ENCODE measurements around the gene UNC5B. TPM values are rescaled to one million over a fixed set of nuclear protein-coding genes. Genes with fewer than 3 reads are reported as not detected.

Gene UNC5B
- total and polyA plus RNA-seq, 4 experiments from 2014 or later = not detected

DNA sequence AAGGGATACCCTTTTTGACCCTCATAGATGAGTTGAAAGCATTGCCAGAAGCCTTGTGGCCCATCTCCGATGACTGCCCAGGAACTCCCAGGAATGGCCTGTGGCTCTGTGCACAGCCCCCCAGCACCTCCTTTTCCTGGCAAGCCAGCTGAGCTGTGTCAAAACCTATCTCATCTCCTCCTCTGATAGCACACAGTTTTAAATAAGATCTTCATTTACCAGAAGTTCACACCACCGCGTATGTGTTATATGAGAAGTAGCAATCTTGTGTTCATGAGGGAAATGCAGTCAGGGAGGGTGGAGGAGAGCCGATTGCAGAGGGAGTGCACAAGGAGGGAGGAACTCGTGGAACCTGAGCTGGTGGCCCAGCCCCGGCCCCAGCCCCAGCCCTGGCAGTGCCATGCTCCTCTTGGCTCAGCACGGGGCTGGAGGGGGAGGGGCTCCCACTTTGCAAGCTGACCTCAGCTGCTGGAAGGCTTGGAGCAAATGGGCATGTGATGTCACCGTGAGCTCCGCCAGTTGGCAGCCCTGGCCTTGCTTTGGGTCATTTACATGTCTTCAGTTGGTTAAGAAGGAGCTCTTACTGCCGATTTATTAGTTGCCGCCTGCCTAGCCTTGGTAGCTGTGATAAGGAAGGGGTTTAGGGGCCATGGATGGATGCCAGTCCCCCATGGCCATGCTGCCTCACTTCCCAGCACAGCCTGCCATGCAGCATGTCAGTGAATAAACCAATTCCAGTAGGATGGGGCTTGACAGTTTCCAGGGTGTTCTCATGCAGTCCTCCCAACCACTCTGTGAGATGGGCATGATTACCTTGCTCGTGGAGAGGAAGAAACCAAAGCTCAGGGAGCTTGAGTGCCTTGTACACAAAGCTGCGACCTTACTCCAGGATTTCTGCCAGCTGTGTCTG lies 20.0 kb downstream of the UNC5B start:
- Mint-ChIP-seq H3K4me1 (no peaks in the 10 kb centered on the region), H3K4me3 (no peak overlapping the region), H3K36me3 (no peaks in the 10 kb centered on the region), H3K27me3 (peaks cover 0 to 6% of the 10 kb centered on the region in 2 donors), H3K27ac (no peak overlapping the region), H3K9me3 (peaks cover 0 to 2% (median 0%) of the 10 kb centered on the region in 8 donors)
- no peaks in the 10 kb centered on the region for H3K4me1 ChIP-seq (ENCODE audit: insufficient read depth, low read length)
- DNase-seq = no peak
- ChIA-PET POLR2A (ENCODE audit: partially characterized antibody) (no interaction called here), CTCF (ENCODE audit: partially characterized antibody) (no interaction called here)
- intact Hi-C loops (cut with micrococcal nuclease) = no loop called here
- no peaks in the 10 kb centered on the region for H3K36me3 ChIP-seq (ENCODE audit: insufficient read depth, low read length)
- H3K27me3 ChIP-seq (ENCODE audit: insufficient read depth, low read length) = no peaks in the 10 kb centered on the region
- no peak overlapping the region for H3K27ac ChIP-seq (ENCODE audit: low read depth, low read length)
- no peak overlapping the region for H3K4me3 ChIP-seq (ENCODE audit: low read length in 2 of 2)
- no peaks in the 10 kb centered on the region for H3K9me3 ChIP-seq (ENCODE audit: control insufficient read depth in 1 of 2, low read length in 2 of 2)

DNA sequence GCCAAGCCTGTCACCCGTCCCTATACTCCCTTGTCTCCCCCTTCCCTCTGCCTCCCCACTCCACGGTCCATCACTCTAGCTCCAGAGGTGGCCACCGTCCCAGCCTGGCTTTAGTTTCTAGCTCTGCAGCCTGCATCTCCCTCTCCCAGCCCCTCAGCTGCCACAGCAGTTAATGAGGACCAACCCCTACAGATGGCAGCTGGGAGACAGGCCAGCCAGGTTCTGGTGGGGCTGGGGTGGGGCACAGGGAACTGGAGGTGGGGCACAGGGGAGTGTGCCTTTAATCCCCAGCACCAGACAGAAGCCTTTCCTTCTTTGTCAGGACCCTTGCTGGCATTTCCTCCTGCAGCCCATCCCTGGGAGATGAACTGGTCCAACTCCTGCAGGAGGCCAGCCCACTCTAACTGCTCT lies 21.1 kb downstream of the UNC5B start:
- H3K4me3 ChIP-seq (ENCODE audit: low read length in 2 of 2) = no peak overlapping the region
- H3K27me3 ChIP-seq (ENCODE audit: insufficient read depth, low read length) = no peaks in the 10 kb centered on the region
- peaks cover 0 to 6% of the 10 kb centered on the region in 2 donors for H3K27me3 Mint-ChIP-seq
- H3K4me1 Mint-ChIP-seq = no peaks in the 10 kb centered on the region
- no peak overlapping the region for H3K27ac Mint-ChIP-seq
- no peak for DNase-seq
- no peaks in the 10 kb centered on the region for H3K4me1 ChIP-seq (ENCODE audit: insufficient read depth, low read length)
- no peaks in the 10 kb centered on the region for H3K36me3 Mint-ChIP-seq
- no peak overlapping the region for H3K27ac ChIP-seq (ENCODE audit: low read depth, low read length)
- ChIA-PET POLR2A (ENCODE audit: partially characterized antibody) (no interaction called here), CTCF (ENCODE audit: partially characterized antibody) (no interaction called here)
- intact Hi-C loops (cut with micrococcal nuclease) = no loop called here
- no peaks in the 10 kb centered on the region for H3K9me3 ChIP-seq (ENCODE audit: control insufficient read depth in 1 of 2, low read length in 2 of 2)
- no peaks in the 10 kb centered on the region for H3K36me3 ChIP-seq (ENCODE audit: insufficient read depth, low read length)
- no peak overlapping the region for H3K4me3 Mint-ChIP-seq
- H3K9me3 Mint-ChIP-seq = peaks cover 0 to 2% (median 0%) of the 10 kb centered on the region in 8 donors

DNA sequence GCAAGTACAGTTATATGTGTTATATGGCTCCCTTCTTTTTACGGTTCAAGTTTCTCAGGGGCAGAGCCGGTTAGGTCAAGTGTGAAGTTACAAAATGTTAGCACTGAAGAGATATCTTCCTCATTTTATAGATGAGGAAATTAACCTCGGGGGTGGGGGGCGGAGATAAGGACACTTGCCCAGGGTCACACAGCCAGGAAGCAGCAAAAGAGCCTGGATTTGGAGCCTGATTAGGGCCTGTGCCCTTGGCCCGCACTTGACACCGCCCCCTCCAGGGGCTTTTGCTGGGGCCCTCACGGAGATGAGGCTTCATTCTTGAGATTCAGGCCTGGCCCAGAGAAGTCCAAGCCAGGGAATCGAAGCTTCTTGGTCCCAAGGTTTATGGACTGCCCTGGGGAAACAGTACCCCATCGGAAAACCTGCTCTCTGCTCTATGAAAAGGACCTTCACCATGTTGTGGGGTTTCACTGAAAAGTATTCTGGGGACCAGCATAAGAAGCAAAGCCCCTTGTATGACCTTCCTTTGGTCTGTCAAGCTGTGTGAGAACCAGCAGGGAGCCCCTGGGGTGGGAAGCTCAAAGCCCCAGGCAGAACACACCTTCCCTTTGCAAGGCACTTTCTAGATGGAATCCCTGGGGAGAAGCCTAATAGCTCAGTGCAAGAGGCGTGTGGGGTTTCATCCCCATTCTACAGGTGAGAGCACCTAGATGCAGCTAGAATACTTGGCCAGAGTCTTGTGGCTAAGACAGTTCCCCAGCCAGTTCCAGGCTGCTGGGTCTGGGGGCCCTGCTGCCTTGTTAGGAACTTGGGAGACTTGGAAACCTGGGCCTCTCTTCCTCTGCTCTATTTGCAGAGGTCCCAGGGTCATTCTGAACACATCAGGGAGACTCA lies 21.9 kb downstream of the UNC5B start:
- no peak overlapping the region for H3K27ac ChIP-seq (ENCODE audit: low read depth, low read length)
- H3K36me3 ChIP-seq (ENCODE audit: insufficient read depth, low read length) = no peaks in the 10 kb centered on the region
- peaks cover 0 to 6% of the 10 kb centered on the region in 2 donors for H3K27me3 Mint-ChIP-seq
- no peaks in the 10 kb centered on the region for H3K27me3 ChIP-seq (ENCODE audit: insufficient read depth, low read length)
- no peaks in the 10 kb centered on the region for H3K36me3 Mint-ChIP-seq
- H3K4me3 ChIP-seq (ENCODE audit: low read length in 2 of 2) = no peak overlapping the region
- CTCF ChIA-PET (ENCODE audit: partially characterized antibody) = no interaction called here
- H3K4me3 Mint-ChIP-seq = no peak overlapping the region
- POLR2A ChIA-PET (ENCODE audit: partially characterized antibody) = no interaction called here
- no peaks in the 10 kb centered on the region for H3K4me1 Mint-ChIP-seq
- H3K4me1 ChIP-seq (ENCODE audit: insufficient read depth, low read length) = no peaks in the 10 kb centered on the region
- H3K27ac Mint-ChIP-seq = peak overlapping the region in 1 of 7 donors; percentile 15
- intact Hi-C loops (cut with micrococcal nuclease) = no loop called here
- no peaks in the 10 kb centered on the region for H3K9me3 ChIP-seq (ENCODE audit: control insufficient read depth in 1 of 2, low read length in 2 of 2)
- no peak for DNase-seq
- peaks cover 0 to 2% (median 0%) of the 10 kb centered on the region in 8 donors for H3K9me3 Mint-ChIP-seq

DNA sequence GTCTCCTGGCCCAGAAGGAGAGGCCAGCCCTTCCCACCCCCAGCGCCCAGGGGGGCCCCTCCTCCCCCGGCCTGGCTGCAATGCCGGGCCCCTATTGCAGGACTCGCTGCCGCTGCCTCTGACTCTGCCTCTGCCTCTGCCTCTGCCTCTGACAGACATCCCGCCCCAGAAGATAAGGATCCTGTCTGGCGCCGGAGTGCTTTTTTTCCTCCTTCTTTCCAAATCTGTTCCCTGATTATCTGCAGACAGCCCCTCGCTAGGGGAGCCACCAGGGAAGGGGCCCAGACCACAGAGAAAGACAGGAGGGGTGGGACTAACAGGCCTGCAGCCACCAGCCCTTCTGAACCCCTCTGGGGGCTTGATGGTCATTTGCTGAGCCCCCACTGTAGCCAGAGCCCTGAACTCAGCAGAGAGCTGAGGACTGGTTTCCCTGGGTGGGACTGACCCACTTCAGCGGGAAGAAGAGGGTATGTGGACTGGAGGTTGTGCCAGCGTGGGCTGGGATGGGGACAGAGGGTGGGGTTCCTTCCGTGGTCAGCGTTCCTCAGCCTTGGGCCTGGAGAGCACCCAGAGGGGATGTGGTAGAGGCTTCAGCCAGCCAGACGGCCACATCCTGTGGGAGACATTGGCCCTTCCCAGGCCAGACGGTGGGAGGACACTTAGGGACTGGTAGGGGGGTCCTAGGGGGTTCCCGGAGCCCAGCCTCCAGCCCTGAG lies 22.8 kb downstream of the UNC5B start:
- ChIA-PET CTCF (ENCODE audit: partially characterized antibody) (no interaction called here), POLR2A (ENCODE audit: partially characterized antibody) (no interaction called here)
- H3K9me3 Mint-ChIP-seq = peaks cover 0 to 2% (median 0%) of the 10 kb centered on the region in 8 donors
- no peaks in the 10 kb centered on the region for H3K27me3 ChIP-seq (ENCODE audit: insufficient read depth, low read length)
- no peaks in the 10 kb centered on the region for H3K4me1 ChIP-seq (ENCODE audit: insufficient read depth, low read length)
- H3K36me3 Mint-ChIP-seq = no peaks in the 10 kb centered on the region
- H3K27me3 Mint-ChIP-seq = peaks cover 0 to 6% of the 10 kb centered on the region in 2 donors
- no peaks in the 10 kb centered on the region for H3K4me1 Mint-ChIP-seq
- no peaks in the 10 kb centered on the region for H3K36me3 ChIP-seq (ENCODE audit: insufficient read depth, low read length)
- H3K4me3 Mint-ChIP-seq = no peak overlapping the region
- no peak for DNase-seq
- H3K27ac Mint-ChIP-seq = no peak overlapping the region
- no peaks in the 10 kb centered on the region for H3K9me3 ChIP-seq (ENCODE audit: control insufficient read depth in 1 of 2, low read length in 2 of 2)
- no peak overlapping the region for H3K27ac ChIP-seq (ENCODE audit: low read depth, low read length)
- intact Hi-C loops (cut with micrococcal nuclease) = no loop called here
- no peak overlapping the region for H3K4me3 ChIP-seq (ENCODE audit: low read length in 2 of 2)

DNA sequence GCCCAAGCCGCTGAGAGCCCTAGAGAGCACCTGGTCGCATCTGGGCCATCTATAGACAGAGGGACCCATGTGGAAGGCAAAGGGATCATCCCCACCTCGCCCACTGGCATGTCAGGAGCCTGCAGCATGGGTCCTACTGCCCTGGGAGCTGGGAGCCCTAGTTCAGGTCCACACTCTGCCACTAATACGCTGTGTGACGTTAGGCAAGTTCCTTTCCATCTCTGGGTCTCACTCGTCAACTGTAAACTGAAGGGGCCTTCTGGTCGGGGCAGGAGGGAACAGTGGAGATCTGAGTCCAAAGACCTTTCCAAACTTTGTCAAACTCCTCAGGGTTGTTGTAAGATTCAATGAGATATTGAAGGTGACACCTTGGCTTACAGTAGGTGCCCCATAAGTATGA lies 23.4 kb downstream of the UNC5B start:
- Histone ChIP-seq H3K4me1 (ENCODE audit: insufficient read depth, low read length) (no peaks in the 10 kb centered on the region), H3K4me3 (ENCODE audit: low read length in 2 of 2) (no peak overlapping the region), H3K36me3 (ENCODE audit: insufficient read depth, low read length) (no peaks in the 10 kb centered on the region), H3K9me3 (ENCODE audit: control insufficient read depth in 1 of 2, low read length in 2 of 2) (no peaks in the 10 kb centered on the region), H3K27ac (ENCODE audit: low read depth, low read length) (no peak overlapping the region), H3K27me3 (ENCODE audit: insufficient read depth, low read length) (no peaks in the 10 kb centered on the region)
- no peak for DNase-seq
- peaks cover 0 to 6% of the 10 kb centered on the region in 2 donors for H3K27me3 Mint-ChIP-seq
- intact Hi-C loops (cut with micrococcal nuclease) = no loop called here
- no peak overlapping the region for H3K27ac Mint-ChIP-seq
- CTCF ChIA-PET (ENCODE audit: partially characterized antibody) = no interaction called here
- no peaks in the 10 kb centered on the region for H3K36me3 Mint-ChIP-seq
- POLR2A ChIA-PET (ENCODE audit: partially characterized antibody) = no interaction called here
- H3K4me1 Mint-ChIP-seq = no peaks in the 10 kb centered on the region
- H3K4me3 Mint-ChIP-seq = no peak overlapping the region
- peaks cover 0 to 2% (median 0%) of the 10 kb centered on the region in 8 donors for H3K9me3 Mint-ChIP-seq

DNA sequence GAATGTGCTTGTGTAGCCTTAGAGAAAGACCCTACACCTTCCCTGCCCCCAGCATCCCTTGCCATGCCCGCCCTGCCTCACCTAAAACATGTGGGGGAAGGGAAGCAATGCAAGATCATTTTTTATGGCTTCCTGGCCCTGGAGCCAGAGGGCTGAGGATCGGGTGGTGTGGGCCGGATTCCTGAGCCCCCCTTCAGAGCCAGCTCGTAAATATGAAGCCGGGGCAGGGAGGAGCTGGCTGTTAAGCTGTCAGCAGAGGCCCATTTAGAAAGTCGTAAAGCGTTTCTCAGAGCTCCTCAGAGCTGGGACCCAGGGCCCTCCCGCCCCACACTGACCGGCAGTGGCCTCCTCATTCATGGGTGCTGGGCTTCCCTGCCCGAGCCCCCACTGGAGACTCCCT lies 23.9 kb downstream of the UNC5B start:
- ChIA-PET POLR2A (ENCODE audit: partially characterized antibody) (no interaction called here), CTCF (ENCODE audit: partially characterized antibody) (no interaction called here)
- Histone ChIP-seq H3K4me1 (ENCODE audit: insufficient read depth, low read length) (no peaks in the 10 kb centered on the region), H3K9me3 (ENCODE audit: control insufficient read depth in 1 of 2, low read length in 2 of 2) (no peaks in the 10 kb centered on the region), H3K4me3 (ENCODE audit: low read length in 2 of 2) (no peak overlapping the region), H3K36me3 (ENCODE audit: insufficient read depth, low read length) (no peaks in the 10 kb centered on the region), H3K27me3 (ENCODE audit: insufficient read depth, low read length) (no peaks in the 10 kb centered on the region), H3K27ac (ENCODE audit: low read depth, low read length) (no peak overlapping the region)
- H3K4me1 Mint-ChIP-seq = no peaks in the 10 kb centered on the region
- peaks cover 0 to 6% of the 10 kb centered on the region in 2 donors for H3K27me3 Mint-ChIP-seq
- no peak for DNase-seq
- intact Hi-C loops (cut with micrococcal nuclease) = no loop called here
- no peak overlapping the region for H3K27ac Mint-ChIP-seq
- no peak overlapping the region for H3K4me3 Mint-ChIP-seq
- H3K36me3 Mint-ChIP-seq = no peaks in the 10 kb centered on the region
- H3K9me3 Mint-ChIP-seq = peaks cover 0 to 2% (median 0%) of the 10 kb centered on the region in 8 donors
